Endothelial cell of umbilical vein (primary cell): ENCODE data around the gene EPB41L2.

Experiments used
- EZH2 ChIP-seq: IDR thresholded peaks from 2 replicates; pipeline ENCODE4 v1.6.1; 2012; ENCODE audit warnings: borderline replicate concordance, low read depth, mild to moderate bottlenecking, moderate library complexity, low read length, inconsistent platforms; ENCODE audit not compliant: severe bottlenecking
- FOS ChIP-seq: IDR thresholded peaks from 2 replicates; pipeline ENCODE4 v1.6.1; 2011; ENCODE audit warnings: mild to moderate bottlenecking, low read length, moderate library complexity, borderline replicate concordance; ENCODE audit not compliant: insufficient read depth
- JUN ChIP-seq: IDR thresholded peaks from 2 replicates; pipeline ENCODE4 v1.6.1; 2011; ENCODE audit warnings: borderline replicate concordance, low read depth; ENCODE audit not compliant: insufficient read length, insufficient read depth
- POLR2A ChIP-seq: IDR thresholded peaks from 2 replicates; pipeline ENCODE4 v1.6.1; 2012; ENCODE audit warnings: low read depth, mild to moderate bottlenecking, control low read depth, low read length
- POLR2AphosphoS5 ChIP-seq: IDR thresholded peaks from 2 replicates; pipeline ENCODE4 v1.6.1; 2012; ENCODE audit warnings: low read depth, mild to moderate bottlenecking, control low read depth, low read length, moderate library complexity; ENCODE audit not compliant: insufficient read depth
- TF ChIP-seq, protein P1 (sequence below), 2 donors: IDR thresholded peaks; 1 replicate in 1 of 2; 2 replicates in 1 of 2; pipeline ENCODE4 v1.5.1; 2011; ENCODE audit warnings: low read length in 2 of 2, mild to moderate bottlenecking in 2 of 2, moderate library complexity in 2 of 2, control low read depth in 1 of 2, inconsistent platforms in 1 of 2, low read depth in 1 of 2; ENCODE audit not compliant: insufficient read depth in 1 of 2; ENCODE audit errors: extremely low read depth in 1 of 2
- TF ChIP-seq, protein P2 (sequence below): IDR thresholded peaks from 2 replicates; pipeline ENCODE4 v1.6.1; 2011; ENCODE audit not compliant: insufficient read depth, insufficient read length

DNA sequence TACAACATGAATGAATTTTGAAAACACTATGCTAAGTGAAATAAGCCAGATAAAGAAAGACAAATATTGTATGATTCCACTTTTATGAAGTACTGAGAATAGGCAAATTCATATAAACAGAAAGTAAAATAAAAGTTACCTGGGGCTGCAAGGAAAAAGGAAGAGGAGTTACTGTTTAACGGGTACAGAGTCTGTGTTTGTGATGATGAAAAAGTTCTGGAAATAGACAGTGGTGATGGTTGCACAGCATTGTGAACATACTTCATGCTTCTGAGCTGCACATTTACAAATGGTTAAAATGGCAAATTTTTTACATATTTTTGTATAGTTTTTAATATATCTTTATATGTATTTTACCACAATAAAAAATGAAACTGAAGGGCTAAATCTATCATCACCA is 29.4 kb downstream of the EPB41L2 start:
- TF ChIP-seq, protein P1, sequence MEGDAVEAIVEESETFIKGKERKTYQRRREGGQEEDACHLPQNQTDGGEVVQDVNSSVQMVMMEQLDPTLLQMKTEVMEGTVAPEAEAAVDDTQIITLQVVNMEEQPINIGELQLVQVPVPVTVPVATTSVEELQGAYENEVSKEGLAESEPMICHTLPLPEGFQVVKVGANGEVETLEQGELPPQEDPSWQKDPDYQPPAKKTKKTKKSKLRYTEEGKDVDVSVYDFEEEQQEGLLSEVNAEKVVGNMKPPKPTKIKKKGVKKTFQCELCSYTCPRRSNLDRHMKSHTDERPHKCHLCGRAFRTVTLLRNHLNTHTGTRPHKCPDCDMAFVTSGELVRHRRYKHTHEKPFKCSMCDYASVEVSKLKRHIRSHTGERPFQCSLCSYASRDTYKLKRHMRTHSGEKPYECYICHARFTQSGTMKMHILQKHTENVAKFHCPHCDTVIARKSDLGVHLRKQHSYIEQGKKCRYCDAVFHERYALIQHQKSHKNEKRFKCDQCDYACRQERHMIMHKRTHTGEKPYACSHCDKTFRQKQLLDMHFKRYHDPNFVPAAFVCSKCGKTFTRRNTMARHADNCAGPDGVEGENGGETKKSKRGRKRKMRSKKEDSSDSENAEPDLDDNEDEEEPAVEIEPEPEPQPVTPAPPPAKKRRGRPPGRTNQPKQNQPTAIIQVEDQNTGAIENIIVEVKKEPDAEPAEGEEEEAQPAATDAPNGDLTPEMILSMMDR (IDR thresholded peaks at IDR 0.05; ENCODE audit: extremely low read depth in 1 of 2, insufficient read depth in 1 of 2, low read depth in 1 of 2, low read length in 2 of 2): no peak
- TF ChIP-seq EZH2 (no peak), POLR2A (no peak), JUN (no peak), POLR2AphosphoS5 (no peak), FOS (no peak)
- TF ChIP-seq, protein P2, sequence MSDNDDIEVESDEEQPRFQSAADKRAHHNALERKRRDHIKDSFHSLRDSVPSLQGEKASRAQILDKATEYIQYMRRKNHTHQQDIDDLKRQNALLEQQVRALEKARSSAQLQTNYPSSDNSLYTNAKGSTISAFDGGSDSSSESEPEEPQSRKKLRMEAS: no peak
